GM12878 (cell line): ENCODE data around the gene CDC14B. TPM values are rescaled to one million over a fixed set of nuclear protein-coding genes. Genes with fewer than 3 reads are reported as not detected.

Experiments used
- ATAC-seq: fragments of 200-7000 bp; cut with Tn5 transposase; 3 replicates; pipeline ENCODE4 v1.9.1; 2020; ENCODE audit warnings: mild to moderate bottlenecking, moderate library complexity
- BruUV-seq: library from RNA; stranded (reverse); fragments of 400-500 nt; replicated peaks from 2 replicates; lab custom pipeline; 2021; lab: Mats Ljungman, UMichigan
- CTCF ChIA-PET: fragments of 300-600 bp; sonication (Branson Sonifier 250); formaldehyde crosslinking; extraction: SDS; loops from one replicate; lab custom pipeline; 2021; ENCODE audit warnings: inconsistent platforms; lab: Yijun Ruan, JAX
- POLR2A ChIA-PET: fragments of 350-600 bp; formaldehyde crosslinking; extraction: SDS; loops from one replicate; lab custom pipeline; 2021; ENCODE audit warnings: inconsistent platforms; lab: Charles Lee
- RAD21 ChIA-PET: fragments of 300-600 bp; sonication (Branson Sonifier 250); formaldehyde crosslinking; loops from one replicate; lab custom pipeline; 2023; ENCODE audit warnings: antibody characterized with exemption; ENCODE audit not compliant: unreplicated experiment; lab: Charles Lee
- SMC1A ChIA-PET: fragments of 300-600 bp; sonication (Branson Sonifier 250); formaldehyde crosslinking; loops from one replicate; lab custom pipeline; 2023; ENCODE audit not compliant: unreplicated experiment, uncharacterized antibody; lab: Charles Lee
- DNase-seq: peaks from one replicate; pipeline ENCODE4 v3.0.0-alpha.2; 2011; ENCODE audit warnings: low read depth, low spot score
- FAIRE-seq: peaks from 3 replicates; lab custom pipeline; 2011; peaks lifted over from hg19 to GRCh38; lab: Jason Lieb, UNC
- H2AFZ ChIP-seq: 2 replicates; pipeline ENCODE4 v1.6.0; 2011; ENCODE audit warnings: low read depth, low read length, control low read depth; ENCODE audit not compliant: control insufficient read depth
- H3K27ac ChIP-seq: 2 replicates; pipeline ENCODE4 v1.5.1; 2011; ENCODE audit warnings: control low read depth; ENCODE audit not compliant: control insufficient read depth, insufficient read depth
- H3K27me3 ChIP-seq, 2 experiments: replicated peaks in 1 of 2; 2 replicates each; pipeline versions ENCODE4 v1.6.0 to v1.6.1; 2011; ENCODE audit warnings: low read length in 1 of 2; ENCODE audit not compliant: control insufficient read depth in 2 of 2, insufficient read depth in 2 of 2
- H3K36me3 ChIP-seq, 2 experiments: 2 replicates each; pipeline ENCODE4 v1.5.1; 2011; ENCODE audit warnings: low read length in 1 of 2; ENCODE audit not compliant: control insufficient read depth in 2 of 2, insufficient read depth in 2 of 2
- H3K4me1 ChIP-seq: 2 replicates; pipeline ENCODE4 v1.6.1; 2011; ENCODE audit warnings: mild to moderate bottlenecking, low read length, moderate library complexity, mixed read lengths; ENCODE audit not compliant: control insufficient read depth, insufficient read depth
- H3K4me2 ChIP-seq: 2 replicates; pipeline ENCODE4 v1.6.0; 2011; ENCODE audit warnings: control low read depth; ENCODE audit not compliant: control insufficient read depth, insufficient read depth
- H3K4me3 ChIP-seq: fragments of 200-600 bp; sonication (generic); 2 replicates; pipeline ENCODE4 v1.5.1; 2016
- H3K79me2 ChIP-seq: 2 replicates; pipeline ENCODE4 v1.6.0; 2011; ENCODE audit warnings: low read length; ENCODE audit not compliant: control insufficient read depth, insufficient read depth
- H3K9ac ChIP-seq: 2 replicates; pipeline ENCODE4 v1.8.0; 2011; ENCODE audit warnings: low read length, control low read depth, mixed read lengths; ENCODE audit not compliant: control insufficient read depth, insufficient read depth
- H3K9me3 ChIP-seq: replicated peaks from 3 replicates; pipeline ENCODE4 v1.5.1; 2011; ENCODE audit warnings: mild to moderate bottlenecking, low read length; ENCODE audit not compliant: control insufficient read depth, insufficient read depth
- H4K20me1 ChIP-seq: 2 replicates; pipeline ENCODE4 v1.6.0; 2011; ENCODE audit not compliant: control insufficient read depth, insufficient read depth
- BACH1 ChIP-seq: fragments of 450-650 bp; IDR thresholded peaks from 2 replicates; pipeline ENCODE4 v1.6.1; 2017; ENCODE audit warnings: mild to moderate bottlenecking, borderline replicate concordance
- CHD2 ChIP-seq: IDR thresholded peaks from 2 replicates; pipeline ENCODE4 v1.6.1; 2011; ENCODE audit warnings: low read depth, low read length, improper control_type of control experiment, borderline replicate concordance
- CHD4 ChIP-seq: fragments of 200-600 bp; sonication (generic); IDR thresholded peaks from 2 replicates; pipeline ENCODE4 v1.6.1; 2016; ENCODE audit warnings: mild to moderate bottlenecking
- EGR1 ChIP-seq, 2 experiments: IDR thresholded peaks; 1 replicate in 1 of 2; 2 replicates in 1 of 2; pipeline ENCODE4 v1.6.1; 2011 to 2012; ENCODE audit warnings: low read depth in 2 of 2, low read length in 2 of 2, borderline replicate concordance in 1 of 2, mild to moderate bottlenecking in 1 of 2, moderate library complexity in 1 of 2
- HSF1 ChIP-seq: fragments of 150-350 bp; IDR thresholded peaks from 2 replicates; pipeline ENCODE4 v1.6.1; 2014; ENCODE audit warnings: mild to moderate bottlenecking, low read depth, low read length
- KLF5 ChIP-seq: fragments of 450-650 bp; IDR thresholded peaks from 2 replicates; pipeline ENCODE4 v1.6.1; 2014; ENCODE audit warnings: mild to moderate bottlenecking; ENCODE audit not compliant: partially characterized antibody
- NFYB ChIP-seq: IDR thresholded peaks from 2 replicates; pipeline ENCODE4 v1.6.1; 2011; ENCODE audit warnings: low read depth, mild to moderate bottlenecking, low read length, improper control_type of control experiment, moderate library complexity; ENCODE audit not compliant: insufficient read depth
- NKRF ChIP-seq: fragments of 450-650 bp; conservative IDR thresholded peaks from 2 replicates; pipeline ENCODE4 v1.6.1; 2017; ENCODE audit warnings: mild to moderate bottlenecking, moderate library complexity
- NR2C2 ChIP-seq: IDR thresholded peaks from 2 replicates; pipeline ENCODE4 v1.6.1; 2011; ENCODE audit warnings: borderline replicate concordance, low read depth; ENCODE audit not compliant: control insufficient read depth, insufficient read length
- PML ChIP-seq: IDR thresholded peaks from 2 replicates; pipeline ENCODE4 v1.6.1; 2012; ENCODE audit warnings: low read length, inconsistent platforms
- RCOR1 ChIP-seq: conservative IDR thresholded peaks from 2 replicates; pipeline ENCODE4 v1.6.1; 2012; ENCODE audit warnings: low read depth, low read length, improper control_type of control experiment
- TAF1 ChIP-seq: IDR thresholded peaks from 2 replicates; pipeline ENCODE4 v1.6.1; 2011; ENCODE audit warnings: mild to moderate bottlenecking, low read depth, low read length, borderline replicate concordance
- TCF12 ChIP-seq: IDR thresholded peaks from 2 replicates; pipeline ENCODE4 v1.6.1; 2011; ENCODE audit warnings: low read depth, mild to moderate bottlenecking, low read length
- USF2 ChIP-seq: IDR thresholded peaks from 2 replicates; pipeline ENCODE4 v1.6.1; 2011; ENCODE audit warnings: low read depth, low read length, improper control_type of control experiment, borderline replicate concordance
- WGBS: methylation state at CpG from one replicate; pipeline ENCODE4 v1.1.6; 2016; ENCODE audit warnings: low lambda C conversion rate; ENCODE audit not compliant: insufficient replicate concordance, insufficient coverage; ENCODE audit errors: missing lambda C conversion rate; 5-methylcytosine and 5-hydroxymethylcytosine counted together
- in situ Hi-C: fragments of 300-500 bp; cut with MboI; formaldehyde crosslinking; loops from 9 replicates; pipeline ENCODE4 v1.14.3; 2018; ENCODE audit warnings: mixed read lengths
- intact Hi-C: fragments of 100-400 bp; cut with micrococcal nuclease; formaldehyde crosslinking; loops from one replicate; pipeline ENCODE4 v1.14.2; 2022; ENCODE audit not compliant: unreplicated experiment
- polyA plus RNA-seq, 11 experiments: library from polyadenylated mRNA; depleted of rRNA in 4 of 11; unstranded in 6 of 11; stranded (reverse) in 5 of 11; fragments of >200 nt; fragmentation: Nextera tagmentation in 4 of 11; fragmentation: Illumina TruSeq in 1 of 11; extraction: Ambion mirVana in 4 of 11; extraction: Trizol in 1 of 11; gene quantifications; 1 replicate in 1 of 11; 2 replicates in 10 of 11; pipeline versions ENCODE4 v1.2.1 to v1.2.3, GENCODE V29; 2011 to 2016; ENCODE audit warnings: inconsistent platforms in 2 of 11, missing spikeins in 2 of 11, low read depth in 1 of 11
- total RNA-seq, 4 experiments: library from RNA; depleted of rRNA in 3 of 4; stranded (reverse); fragments of >200 nt in 3 of 4; fragmentation: Illumina TruSeq in 1 of 4; extraction: Trizol in 1 of 4; gene quantifications; 2 replicates each; pipeline versions ENCODE4 v1.2.1 to v1.2.3, GENCODE V29; 2013 to 2021

Gene CDC14B
- total and polyA plus RNA-seq, 10 of the 15 experiments (the other 5 are each of a cell fraction or from before 2014, with no cell fraction given): 3.7 to 11.7 (median 6.2) TPM

- H3K27ac ChIP-seq: no peak overlapping the region
- H2AFZ ChIP-seq: no peak overlapping the region
- no peaks in the 10 kb centered on the region for H3K4me1 ChIP-seq
- in situ Hi-C loops (no loop called here), intact Hi-C loops (no loop called here)
- FAIRE-seq (no peak), ATAC-seq (no peak), DNase-seq (no peak)
- no TSS peak for BruUV-seq
- no peak overlapping the region for H3K4me2 ChIP-seq
- H3K36me3 ChIP-seq: no peaks in the 10 kb centered on the region
- no peak overlapping the region for H3K4me3 ChIP-seq
- 64% methylated on average over 3 of the region's 3 CpGs for WGBS
- ChIA-PET SMC1A (interaction anchor here (1.3 to 1.4 kb wide), 2 partner anchors 13 to 198 kb away, joined by 3 read pairs; partner anchors contain the start of gene PRXL2C), POLR2A (no interaction called here), RAD21 (interaction anchor here (1.0 kb wide), 1 partner anchor 10 kb away, joined by 3 read pairs; no protein-coding TSS in a partner anchor), CTCF (interaction anchor here (1.0 kb wide), 1 partner anchor 314 kb away, joined by 3 read pairs; no protein-coding TSS in a partner anchor)
- TF ChIP-seq PML (no peak), TCF12 (no peak), NFYB (no peak), CHD2 (no peak), CHD4 (no peak), TAF1 (no peak), RCOR1 (no peak), NKRF (no peak), NR2C2 (no peak), HSF1 (no peak), BACH1 (no peak), USF2 (no peak), KLF5 (no peak), EGR1 (IDR thresholded peaks at IDR 0.05; ENCODE audit: borderline replicate concordance in 1 of 2, low read depth in 2 of 2, low read length in 2 of 2) (no peak)
- H4K20me1 ChIP-seq: no peaks in the 10 kb centered on the region
- H3K27me3 ChIP-seq: no peaks in the 10 kb centered on the region
- H3K9ac ChIP-seq: no peak overlapping the region
- no peaks in the 10 kb centered on the region for H3K9me3 ChIP-seq
- no peaks in the 10 kb centered on the region for H3K79me2 ChIP-seq
Measured at GRCh38 chr9:96641514-96641913, 21.9 kb upstream of the CDC14B start.
